RWPE1 (cell line): ENCODE measurements around the gene AHNAK2.
"Not testable (repeated sequence)": the region's sequence is repeated elsewhere in the genome, so short reads cannot be mapped to it uniquely, and the experiment has no call there.

Experiments used
- CTCF ChIA-PET: fragments of 350-600 bp; sonication (Branson Sonifier 250); formaldehyde crosslinking; extraction: SDS; loops from one replicate; lab custom pipeline; 2021; lab: Yijun Ruan, JAX
- POLR2A ChIA-PET: fragments of 400-600 bp; formaldehyde crosslinking; extraction: SDS; loops from one replicate; lab custom pipeline; 2020; ENCODE audit warnings: antibody characterized with exemption; ENCODE audit not compliant: low non-redundant PET; lab: Yijun Ruan, JAX
- DNase-seq: peaks from one replicate; pipeline ENCODE4 v3.0.0; 2012; ENCODE audit warnings: low spot score
- H3K27ac ChIP-seq: fragments of 450-650 bp; 2 replicates; pipeline ENCODE4 v1.5.1; 2017
- TF ChIP-seq, protein P1 (sequence below): fragments of 450-650 bp; conservative IDR thresholded peaks from 2 replicates; pipeline ENCODE4 v1.5.1; 2017; ENCODE audit warnings: low read depth, mild to moderate bottlenecking

The AHNAK2 gene

DNA sequence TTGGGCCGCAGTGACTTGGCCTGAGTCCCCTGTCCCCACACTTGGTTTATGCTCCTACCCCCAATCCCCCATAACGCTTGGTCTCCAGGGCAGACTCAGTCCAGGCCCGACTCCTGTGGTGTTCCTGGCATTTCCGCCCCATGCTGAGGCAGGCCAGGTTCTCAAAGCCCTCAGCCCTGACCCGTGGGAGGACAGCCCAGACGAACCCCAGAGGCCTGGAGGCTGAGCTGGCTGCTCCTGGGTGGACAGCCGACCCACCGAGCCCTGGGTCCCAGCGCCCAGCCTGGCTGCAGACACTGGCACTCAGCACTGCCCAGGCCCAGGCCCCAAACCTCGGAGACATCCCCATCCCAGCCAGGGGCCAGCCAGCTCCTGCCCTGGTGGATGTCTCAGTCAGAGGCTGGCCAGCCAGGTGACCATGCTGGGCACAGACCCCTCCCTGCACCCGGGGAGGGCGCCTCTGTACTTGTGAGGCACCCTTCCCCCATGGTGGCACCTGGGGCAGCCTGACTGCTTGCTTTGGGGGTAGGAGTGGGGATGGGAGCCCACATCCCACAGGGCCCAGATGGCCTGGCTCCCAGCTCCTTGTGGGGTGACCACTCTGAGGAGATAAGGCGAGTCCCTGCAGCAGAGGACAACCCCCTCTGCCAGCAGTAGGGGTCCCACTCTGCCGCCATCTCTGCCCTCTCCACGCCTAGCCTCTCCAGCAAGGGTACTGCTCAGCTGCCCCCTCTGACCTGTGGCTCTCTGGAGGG lies 52.1 kb downstream of the AHNAK2 start:
- CTCF ChIA-PET, result no interaction called here
- TF ChIP-seq, protein P1, sequence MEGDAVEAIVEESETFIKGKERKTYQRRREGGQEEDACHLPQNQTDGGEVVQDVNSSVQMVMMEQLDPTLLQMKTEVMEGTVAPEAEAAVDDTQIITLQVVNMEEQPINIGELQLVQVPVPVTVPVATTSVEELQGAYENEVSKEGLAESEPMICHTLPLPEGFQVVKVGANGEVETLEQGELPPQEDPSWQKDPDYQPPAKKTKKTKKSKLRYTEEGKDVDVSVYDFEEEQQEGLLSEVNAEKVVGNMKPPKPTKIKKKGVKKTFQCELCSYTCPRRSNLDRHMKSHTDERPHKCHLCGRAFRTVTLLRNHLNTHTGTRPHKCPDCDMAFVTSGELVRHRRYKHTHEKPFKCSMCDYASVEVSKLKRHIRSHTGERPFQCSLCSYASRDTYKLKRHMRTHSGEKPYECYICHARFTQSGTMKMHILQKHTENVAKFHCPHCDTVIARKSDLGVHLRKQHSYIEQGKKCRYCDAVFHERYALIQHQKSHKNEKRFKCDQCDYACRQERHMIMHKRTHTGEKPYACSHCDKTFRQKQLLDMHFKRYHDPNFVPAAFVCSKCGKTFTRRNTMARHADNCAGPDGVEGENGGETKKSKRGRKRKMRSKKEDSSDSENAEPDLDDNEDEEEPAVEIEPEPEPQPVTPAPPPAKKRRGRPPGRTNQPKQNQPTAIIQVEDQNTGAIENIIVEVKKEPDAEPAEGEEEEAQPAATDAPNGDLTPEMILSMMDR, result no peak
- no peak for DNase-seq
- no peak overlapping the region for H3K27ac ChIP-seq
- POLR2A ChIA-PET, result no interaction called here

DNA sequence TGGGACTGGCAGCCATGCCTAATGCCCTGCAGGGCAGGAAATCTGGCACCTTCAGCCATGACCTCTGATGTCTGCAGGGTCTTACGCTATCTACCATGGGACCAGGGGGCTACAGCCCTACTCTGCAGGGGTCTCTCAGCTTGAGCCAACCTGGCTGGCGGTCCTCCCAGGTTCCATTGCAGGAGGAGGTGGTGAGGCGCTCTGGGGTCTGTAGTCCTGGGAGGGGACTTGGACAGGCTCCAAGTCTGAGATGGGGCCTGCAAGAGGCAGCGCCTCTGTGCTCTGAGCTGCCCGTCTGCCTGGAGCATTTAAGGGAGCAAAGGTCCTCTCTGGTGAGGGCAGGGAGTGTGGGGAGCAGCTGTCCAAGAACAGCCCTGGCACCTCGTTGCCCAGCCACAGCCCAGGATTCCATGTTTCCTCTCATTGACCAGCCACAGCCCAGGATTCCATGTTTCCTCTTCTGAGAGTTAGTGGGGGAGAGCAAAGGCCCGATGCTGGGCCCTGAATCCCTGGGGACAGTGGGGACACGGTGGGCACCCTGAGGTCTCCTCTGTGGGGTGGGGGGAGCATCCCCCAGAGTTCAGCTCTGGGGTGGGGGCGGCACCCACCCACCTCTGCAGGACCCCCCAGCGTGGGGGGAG lies 52.8 kb downstream of the AHNAK2 start:
- no peak overlapping the region for H3K27ac ChIP-seq
- POLR2A ChIA-PET, result no interaction called here
- TF ChIP-seq, protein P1, result no peak
- CTCF ChIA-PET, result no interaction called here
- no peak for DNase-seq

DNA sequence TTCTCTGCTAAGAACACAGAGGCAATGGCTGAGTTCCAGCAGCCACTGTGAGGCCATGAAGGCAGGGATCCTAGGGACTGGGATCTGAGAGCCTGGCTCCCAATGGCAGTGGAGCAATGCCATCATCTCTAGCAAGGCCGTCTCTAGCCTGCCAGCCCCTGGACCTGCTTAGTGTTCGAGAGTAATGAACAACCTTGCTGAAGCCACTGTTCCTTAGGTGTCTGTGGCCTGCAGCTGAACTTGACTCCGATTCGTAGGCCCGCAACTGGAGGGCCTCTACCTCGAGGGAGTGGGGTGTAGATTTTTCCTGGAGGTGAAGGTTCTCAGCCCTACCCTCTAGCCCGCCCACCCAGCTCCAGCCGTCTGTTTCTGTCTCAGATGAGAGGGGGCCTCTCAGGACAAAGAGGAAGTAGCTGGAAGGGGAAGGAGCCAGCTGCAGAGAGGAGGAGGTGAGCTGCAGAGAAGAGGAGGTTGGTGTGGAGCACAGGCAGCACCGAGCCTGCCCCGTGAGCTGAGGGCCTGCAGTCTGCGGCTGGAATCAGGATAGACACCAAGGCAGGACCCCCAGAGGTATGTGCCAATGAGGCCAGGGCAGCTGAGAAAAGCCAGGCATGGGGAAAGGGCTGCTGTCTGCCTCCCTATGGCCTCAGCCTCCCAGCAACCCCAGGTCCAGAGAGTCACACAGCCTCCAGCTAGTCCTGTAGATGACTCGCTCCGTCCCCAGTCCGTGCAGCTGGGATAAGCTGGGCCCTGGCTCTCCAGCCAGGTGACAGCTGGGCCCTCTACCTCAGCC lies 53.6 kb downstream of the AHNAK2 start, which contains the start of gene PLD4:
PLD4 (plus strand) TSS at position 459 of the 793 bp plus-strand sequence. CDS start 2,262 bp downstream, outside the sequence.
- ChIA-PET POLR2A (no interaction called here), CTCF (no interaction called here)
- no peak within 1 kb of the TSS for H3K27ac ChIP-seq
- TF ChIP-seq, protein P1, result no peak
- DNase-seq, result no peak

DNA sequence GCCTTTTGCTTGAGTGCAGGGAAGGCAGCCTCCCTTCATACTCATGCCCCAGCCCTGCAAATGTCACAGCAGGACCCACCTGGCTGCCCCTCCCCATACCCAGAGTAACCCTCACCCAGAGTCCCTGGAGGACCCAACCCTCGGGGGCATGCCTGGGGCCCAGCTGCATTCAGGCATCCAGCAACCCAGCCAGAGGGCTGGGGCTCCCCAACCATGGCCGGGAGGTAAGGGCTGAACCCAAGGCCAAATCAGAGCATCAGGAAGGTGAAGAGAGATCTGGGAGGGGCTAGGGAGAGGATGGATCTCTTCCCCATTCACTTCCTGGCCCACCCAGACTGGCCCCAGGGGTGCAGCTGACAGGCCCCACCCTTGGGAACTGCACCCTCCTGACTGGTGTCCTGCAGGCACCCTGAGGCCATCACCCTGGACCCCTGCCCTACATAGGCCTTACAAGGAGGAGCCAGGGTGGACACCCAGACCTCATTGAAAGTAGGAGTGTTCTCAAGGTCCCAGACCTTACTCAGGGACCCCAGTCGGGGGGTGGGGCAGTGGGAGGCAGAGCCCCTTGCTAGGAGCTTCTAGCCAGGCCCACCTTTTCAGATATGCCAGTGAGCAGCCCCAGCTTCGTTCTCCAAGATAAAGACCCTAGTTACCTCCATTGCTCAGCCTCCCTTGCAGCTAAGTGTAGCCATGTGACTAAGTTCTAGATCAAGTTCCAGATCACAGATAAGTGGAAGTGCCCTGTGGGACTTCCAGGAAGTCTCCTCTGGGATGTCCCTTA lies 54.3 kb downstream of the AHNAK2 start:
- no peak overlapping the region for H3K27ac ChIP-seq
- CTCF ChIA-PET, result interaction anchor here (0.5 to 0.6 kb wide), 3 partner anchors 8 to 89 kb away, joined by 3 read pairs; no protein-coding TSS in a partner anchor
- TF ChIP-seq, protein P1, result no peak
- POLR2A ChIA-PET, result no interaction called here
- DNase-seq, result no peak

DNA sequence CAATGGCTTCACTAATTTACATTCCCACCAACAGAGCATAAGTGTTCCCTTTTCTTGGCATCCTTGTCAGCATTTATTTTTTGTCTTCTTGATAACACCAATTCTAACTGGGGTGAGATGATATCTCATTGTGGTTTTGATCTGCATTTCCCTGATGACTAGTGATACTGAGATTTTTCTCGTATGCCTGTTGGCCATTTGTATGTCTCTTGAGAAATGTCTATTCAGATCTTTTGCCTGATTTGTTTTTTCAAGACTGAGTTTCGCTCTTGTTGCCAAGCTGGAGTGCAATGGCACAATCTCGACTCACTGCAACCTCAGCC lies 58.2 kb downstream of the AHNAK2 start:
- TF ChIP-seq, protein P1, result no peak
- ChIA-PET POLR2A (no interaction called here), CTCF (no interaction called here)
- H3K27ac ChIP-seq, result no peak overlapping the region
- no peak for DNase-seq

DNA sequence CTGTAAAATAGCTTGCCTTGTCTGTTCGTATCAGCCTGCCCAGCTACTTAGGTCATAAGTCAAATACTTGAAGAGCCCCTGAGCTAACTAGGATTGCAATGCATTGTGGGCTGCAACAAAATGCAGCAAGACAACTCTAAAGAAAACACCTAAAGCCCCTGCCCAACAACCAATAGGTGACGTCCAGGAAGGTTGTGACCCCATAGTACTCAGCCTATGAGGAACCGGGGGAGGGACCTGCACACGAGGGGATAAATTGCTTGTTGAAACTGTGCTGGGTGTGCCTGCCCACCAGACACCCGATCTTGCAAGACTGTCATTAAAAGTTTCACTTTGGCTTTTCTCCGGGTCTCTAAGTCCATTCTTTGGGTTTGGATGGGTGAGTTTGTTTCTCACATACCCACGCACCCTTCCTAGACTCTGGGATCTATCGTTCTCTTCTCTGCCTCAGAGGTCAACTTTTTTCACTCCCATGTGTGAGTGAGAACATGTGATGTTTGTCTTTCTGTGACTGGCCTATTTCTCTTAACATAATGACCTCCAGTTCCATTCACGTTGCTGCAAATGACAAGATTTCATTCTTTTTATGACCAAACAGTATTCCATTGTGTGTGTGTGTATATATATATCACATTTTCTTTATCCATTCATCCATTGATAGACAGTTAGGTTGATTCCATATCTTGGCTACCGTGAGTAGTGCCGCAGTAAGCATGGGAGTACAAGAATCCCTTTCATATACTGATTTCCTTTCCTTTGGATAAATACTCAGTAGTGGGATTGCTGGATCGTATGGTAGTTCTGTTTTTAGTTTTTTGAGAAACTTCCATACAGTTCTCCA lies 58.8 kb downstream of the AHNAK2 start:
- CTCF ChIA-PET, H3K27ac ChIP-seq, POLR2A ChIA-PET, DNase-seq: not testable (repeated sequence)
